Right lobe of liver (tissue), 4 donors: ENCODE results near the gene TRAPPC4.

Experiments used
- CTCF ChIP-seq, 4 donors: fragments of 200-600 bp in 3 of 4; fragments of 450-650 bp in 1 of 4; IDR thresholded peaks; one replicate each; pipeline versions ENCODE4 v1.5.1 to v1.8.0; 2016 to 2022; ENCODE audit warnings: antibody characterized with exemption in 4 of 4, mild to moderate bottlenecking in 2 of 4
- POLR2A ChIP-seq: fragments of 450-650 bp; IDR thresholded peaks from one replicate; pipeline ENCODE4 v1.6.1; 2017; ENCODE audit warnings: antibody characterized with exemption, mild to moderate bottlenecking
- donor health status: DM: no; HTN: no; CAD: no.
- donor health status: DM: no; HTN: no; CAD: no.
- donor health status: DM: no; HTN: yes; CAD: no.

GRCh38 chr11:119021631-119022030 is 3.1 kb downstream of the TRAPPC4 start:
- no peak for TF ChIP-seq CTCF (IDR thresholded peaks at IDR 0.05)
- TF ChIP-seq POLR2A, result no peak
